H1 (cell line): Measurements from ENCODE around the gene ADAMTSL2. TPM values are rescaled to one million over a fixed set of nuclear protein-coding genes. Genes with fewer than 3 reads are reported as not detected.

Experiments
- BACH1 ChIP-seq: IDR thresholded peaks from 2 replicates; pipeline ENCODE4 v1.6.1; 2012; ENCODE audit warnings: low read length, improper control_type of control experiment
- NRF1 ChIP-seq: IDR thresholded peaks from 2 replicates; pipeline ENCODE4 v1.6.1; 2011; ENCODE audit warnings: mild to moderate bottlenecking, low read depth, low read length, improper control_type of control experiment
- polyA plus RNA-seq, 7 experiments: library from polyadenylated mRNA; depleted of rRNA in 3 of 7; stranded (reverse) in 5 of 7; unstranded in 2 of 7; fragments of >200 nt in 5 of 7; fragments of 200-250 nt in 2 of 7; gene quantifications; 1 replicate in 5 of 7; 2 replicates in 1 of 7; 4 replicates in 1 of 7; pipeline versions ENCODE4 v1.2.1 to v1.2.3, GENCODE V29; 2011 to 2013; ENCODE audit warnings: missing spikeins in 2 of 7, mixed read lengths in 2 of 7
- total RNA-seq: library from RNA; stranded (reverse); fragmentation: NEBNext Ultra II Directional; extraction: Animal tissue kit (Norgen Biotek cat#: 25700); gene quantifications from 2 replicates; pipeline ENCODE4 v1.2.1, GENCODE V29; 2021
- TF ChIP-seq, protein P1 (sequence below): IDR thresholded peaks from 2 replicates; pipeline ENCODE4 v1.6.1; 2011; ENCODE audit warnings: low read depth, mild to moderate bottlenecking, low read length; ENCODE audit not compliant: insufficient read depth
- TF ChIP-seq, protein P2 (sequence below): fragments of 300-600 bp; sonication (generic); IDR thresholded peaks from 2 replicates; pipeline ENCODE4 v1.7.1; 2012; ENCODE audit warnings: low read length, moderate library complexity, mild to moderate bottlenecking, inconsistent platforms; ENCODE audit not compliant: insufficient replicate concordance

The ADAMTSL2 gene
- total and polyA plus RNA-seq, 2 of the 8 experiments (the other 6 are each of a cell fraction or from before 2014, with no cell fraction given): 0.74 to 0.76 TPM

DNA sequence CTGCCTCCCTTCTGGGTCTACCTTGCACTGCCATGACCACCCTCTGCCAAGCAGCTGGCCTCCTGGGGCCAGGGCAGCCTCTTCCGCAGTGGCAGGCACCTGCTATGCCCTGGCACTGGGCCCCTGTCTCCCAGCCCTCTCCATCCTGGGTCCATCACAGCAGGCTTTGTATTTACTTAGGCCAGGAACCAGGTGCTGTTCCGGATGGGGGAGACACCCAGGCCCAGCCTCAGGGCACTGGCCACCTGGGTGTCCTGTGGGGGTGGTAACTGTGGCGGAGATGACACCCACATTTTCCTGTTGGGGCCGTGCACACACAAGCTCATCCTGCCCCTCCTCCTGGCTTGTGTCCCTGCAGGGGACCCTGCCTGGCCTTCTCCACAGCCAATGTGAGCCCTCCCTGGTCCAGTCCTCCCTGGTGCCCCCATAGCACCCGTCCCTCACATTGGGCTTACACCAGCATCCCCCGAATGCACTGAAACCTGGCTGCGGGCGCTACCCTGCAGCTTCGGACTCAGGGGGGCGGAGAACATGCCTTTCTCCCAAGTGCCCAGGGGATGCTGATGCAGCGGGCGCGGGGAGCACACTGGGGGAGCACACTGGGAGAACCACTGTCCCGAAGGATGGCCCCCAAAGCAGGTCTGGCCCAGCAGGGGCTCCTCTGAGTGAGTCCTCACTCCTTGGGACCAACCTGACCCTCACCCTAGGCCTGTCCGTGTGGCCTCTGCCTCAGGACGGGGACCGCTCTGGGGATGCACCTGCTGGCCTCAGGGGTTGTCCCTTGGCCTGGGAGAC, 56.8 kb downstream of the ADAMTSL2 start (continued):
- TF ChIP-seq, protein P1, sequence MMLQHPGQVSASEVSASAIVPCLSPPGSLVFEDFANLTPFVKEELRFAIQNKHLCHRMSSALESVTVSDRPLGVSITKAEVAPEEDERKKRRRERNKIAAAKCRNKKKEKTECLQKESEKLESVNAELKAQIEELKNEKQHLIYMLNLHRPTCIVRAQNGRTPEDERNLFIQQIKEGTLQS: no peak
- TF ChIP-seq, protein P2, sequence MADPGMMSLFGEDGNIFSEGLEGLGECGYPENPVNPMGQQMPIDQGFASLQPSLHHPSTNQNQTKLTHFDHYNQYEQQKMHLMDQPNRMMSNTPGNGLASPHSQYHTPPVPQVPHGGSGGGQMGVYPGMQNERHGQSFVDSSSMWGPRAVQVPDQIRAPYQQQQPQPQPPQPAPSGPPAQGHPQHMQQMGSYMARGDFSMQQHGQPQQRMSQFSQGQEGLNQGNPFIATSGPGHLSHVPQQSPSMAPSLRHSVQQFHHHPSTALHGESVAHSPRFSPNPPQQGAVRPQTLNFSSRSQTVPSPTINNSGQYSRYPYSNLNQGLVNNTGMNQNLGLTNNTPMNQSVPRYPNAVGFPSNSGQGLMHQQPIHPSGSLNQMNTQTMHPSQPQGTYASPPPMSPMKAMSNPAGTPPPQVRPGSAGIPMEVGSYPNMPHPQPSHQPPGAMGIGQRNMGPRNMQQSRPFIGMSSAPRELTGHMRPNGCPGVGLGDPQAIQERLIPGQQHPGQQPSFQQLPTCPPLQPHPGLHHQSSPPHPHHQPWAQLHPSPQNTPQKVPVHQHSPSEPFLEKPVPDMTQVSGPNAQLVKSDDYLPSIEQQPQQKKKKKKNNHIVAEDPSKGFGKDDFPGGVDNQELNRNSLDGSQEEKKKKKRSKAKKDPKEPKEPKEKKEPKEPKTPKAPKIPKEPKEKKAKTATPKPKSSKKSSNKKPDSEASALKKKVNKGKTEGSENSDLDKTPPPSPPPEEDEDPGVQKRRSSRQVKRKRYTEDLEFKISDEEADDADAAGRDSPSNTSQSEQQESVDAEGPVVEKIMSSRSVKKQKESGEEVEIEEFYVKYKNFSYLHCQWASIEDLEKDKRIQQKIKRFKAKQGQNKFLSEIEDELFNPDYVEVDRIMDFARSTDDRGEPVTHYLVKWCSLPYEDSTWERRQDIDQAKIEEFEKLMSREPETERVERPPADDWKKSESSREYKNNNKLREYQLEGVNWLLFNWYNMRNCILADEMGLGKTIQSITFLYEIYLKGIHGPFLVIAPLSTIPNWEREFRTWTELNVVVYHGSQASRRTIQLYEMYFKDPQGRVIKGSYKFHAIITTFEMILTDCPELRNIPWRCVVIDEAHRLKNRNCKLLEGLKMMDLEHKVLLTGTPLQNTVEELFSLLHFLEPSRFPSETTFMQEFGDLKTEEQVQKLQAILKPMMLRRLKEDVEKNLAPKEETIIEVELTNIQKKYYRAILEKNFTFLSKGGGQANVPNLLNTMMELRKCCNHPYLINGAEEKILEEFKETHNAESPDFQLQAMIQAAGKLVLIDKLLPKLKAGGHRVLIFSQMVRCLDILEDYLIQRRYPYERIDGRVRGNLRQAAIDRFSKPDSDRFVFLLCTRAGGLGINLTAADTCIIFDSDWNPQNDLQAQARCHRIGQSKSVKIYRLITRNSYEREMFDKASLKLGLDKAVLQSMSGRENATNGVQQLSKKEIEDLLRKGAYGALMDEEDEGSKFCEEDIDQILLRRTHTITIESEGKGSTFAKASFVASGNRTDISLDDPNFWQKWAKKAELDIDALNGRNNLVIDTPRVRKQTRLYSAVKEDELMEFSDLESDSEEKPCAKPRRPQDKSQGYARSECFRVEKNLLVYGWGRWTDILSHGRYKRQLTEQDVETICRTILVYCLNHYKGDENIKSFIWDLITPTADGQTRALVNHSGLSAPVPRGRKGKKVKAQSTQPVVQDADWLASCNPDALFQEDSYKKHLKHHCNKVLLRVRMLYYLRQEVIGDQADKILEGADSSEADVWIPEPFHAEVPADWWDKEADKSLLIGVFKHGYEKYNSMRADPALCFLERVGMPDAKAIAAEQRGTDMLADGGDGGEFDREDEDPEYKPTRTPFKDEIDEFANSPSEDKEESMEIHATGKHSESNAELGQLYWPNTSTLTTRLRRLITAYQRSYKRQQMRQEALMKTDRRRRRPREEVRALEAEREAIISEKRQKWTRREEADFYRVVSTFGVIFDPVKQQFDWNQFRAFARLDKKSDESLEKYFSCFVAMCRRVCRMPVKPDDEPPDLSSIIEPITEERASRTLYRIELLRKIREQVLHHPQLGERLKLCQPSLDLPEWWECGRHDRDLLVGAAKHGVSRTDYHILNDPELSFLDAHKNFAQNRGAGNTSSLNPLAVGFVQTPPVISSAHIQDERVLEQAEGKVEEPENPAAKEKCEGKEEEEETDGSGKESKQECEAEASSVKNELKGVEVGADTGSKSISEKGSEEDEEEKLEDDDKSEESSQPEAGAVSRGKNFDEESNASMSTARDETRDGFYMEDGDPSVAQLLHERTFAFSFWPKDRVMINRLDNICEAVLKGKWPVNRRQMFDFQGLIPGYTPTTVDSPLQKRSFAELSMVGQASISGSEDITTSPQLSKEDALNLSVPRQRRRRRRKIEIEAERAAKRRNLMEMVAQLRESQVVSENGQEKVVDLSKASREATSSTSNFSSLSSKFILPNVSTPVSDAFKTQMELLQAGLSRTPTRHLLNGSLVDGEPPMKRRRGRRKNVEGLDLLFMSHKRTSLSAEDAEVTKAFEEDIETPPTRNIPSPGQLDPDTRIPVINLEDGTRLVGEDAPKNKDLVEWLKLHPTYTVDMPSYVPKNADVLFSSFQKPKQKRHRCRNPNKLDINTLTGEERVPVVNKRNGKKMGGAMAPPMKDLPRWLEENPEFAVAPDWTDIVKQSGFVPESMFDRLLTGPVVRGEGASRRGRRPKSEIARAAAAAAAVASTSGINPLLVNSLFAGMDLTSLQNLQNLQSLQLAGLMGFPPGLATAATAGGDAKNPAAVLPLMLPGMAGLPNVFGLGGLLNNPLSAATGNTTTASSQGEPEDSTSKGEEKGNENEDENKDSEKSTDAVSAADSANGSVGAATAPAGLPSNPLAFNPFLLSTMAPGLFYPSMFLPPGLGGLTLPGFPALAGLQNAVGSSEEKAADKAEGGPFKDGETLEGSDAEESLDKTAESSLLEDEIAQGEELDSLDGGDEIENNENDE: no peak
- TF ChIP-seq BACH1 (no peak), NRF1 (no peak)
